Transverse colon (tissue), 4 donors: ENCODE data around the gene RSPH9. TPM values are rescaled to one million over a fixed set of nuclear protein-coding genes. Genes with fewer than 3 reads are reported as not detected.

Source experiments
- DNase-seq: peaks from one replicate; pipeline ENCODE4 v3.0.0-alpha.2; 2019
- H3K27ac ChIP-seq, 4 donors: fragments of 200-600 bp; sonication (generic); 2 replicates each; pipeline ENCODE4 v1.5.1; 2016 to 2018; ENCODE audit warnings: inconsistent platforms in 4 of 4
- H3K27me3 ChIP-seq: fragments of 200-600 bp; sonication (generic); 2 replicates; pipeline ENCODE4 v1.5.1; 2017; ENCODE audit warnings: inconsistent platforms
- H3K36me3 ChIP-seq, 4 donors: fragments of 200-600 bp; sonication (generic); 2 replicates each; pipeline ENCODE4 v1.5.1; 2017 to 2019; ENCODE audit warnings: inconsistent platforms in 4 of 4
- H3K4me1 ChIP-seq, 4 donors: fragments of 200-600 bp; sonication (generic); 2 replicates each; pipeline ENCODE4 v1.5.1; 2017 to 2020; ENCODE audit warnings: inconsistent platforms in 4 of 4
- H3K4me3 ChIP-seq, 4 donors: fragments of 200-600 bp; sonication (generic); 1 replicate in 1 of 4; 2 replicates in 3 of 4; pipeline versions ENCODE4 v1.5.1 to v1.6.1; 2017 to 2019; ENCODE audit warnings: inconsistent platforms in 4 of 4
- H3K9me3 ChIP-seq, 2 donors: fragments of 200-600 bp; sonication (generic); 2 replicates each; pipeline ENCODE4 v1.5.1; 2017 to 2019; ENCODE audit warnings: inconsistent platforms in 2 of 2
- EP300 ChIP-seq: sonication (generic); formaldehyde crosslinking; IDR thresholded peaks from one replicate; pipeline ENCODE4 v1.6.1; 2017; ENCODE audit warnings: antibody characterized with exemption, low read depth
- POLR2A ChIP-seq: fragments of 450-650 bp; IDR thresholded peaks from one replicate; pipeline ENCODE4 v1.6.1; 2016; ENCODE audit warnings: antibody characterized with exemption, mild to moderate bottlenecking, moderate library complexity
- POLR2AphosphoS5 ChIP-seq, 3 donors: sonication (generic); formaldehyde crosslinking; IDR thresholded peaks; one replicate each; pipeline ENCODE4 v1.6.1; 2016; ENCODE audit warnings: antibody characterized with exemption in 3 of 3
- WGBS, 2 donors: methylation state at CpG; one replicate each; pipeline ENCODE4 v1.1.5; 2018; ENCODE audit warnings: low coverage in 1 of 2; 5-methylcytosine and 5-hydroxymethylcytosine counted together
- in situ Hi-C, 4 donors: fragments of 200-750 bp; cut with MboI; loops; one replicate each; pipeline versions ENCODE4 v1.15.0 to v1.15.1; 2017; ENCODE audit warnings: low sequenced_read_pairs in 3 of 4, low pct_ligation_motif_present in 1 of 4, low pct_unique_long_range_greater_than_20kb in 1 of 4
- intact Hi-C: fragments of 100-400 bp; cut with DNase I; formaldehyde crosslinking; loops from one replicate; pipeline ENCODE4 v1.15.1; 2023; ENCODE audit warnings: low total_unique reads
- total RNA-seq, 4 donors: library from RNA; depleted of rRNA; stranded (reverse); fragments of >200 nt; gene quantifications; one replicate each; pipeline ENCODE4 v1.1.0, GENCODE V29; 2016
- TF ChIP-seq, protein P1 (sequence below), 5 experiments: fragments of 200-600 bp in 3 of 5; fragments of 450-650 bp in 2 of 5; sonication (generic) in 3 of 5; IDR thresholded peaks; 1 replicate in 2 of 5; 2 replicates in 3 of 5; pipeline ENCODE4 v1.5.1; 2016 to 2017; ENCODE audit warnings: antibody characterized with exemption in 5 of 5, inconsistent platforms in 3 of 5, mild to moderate bottlenecking in 2 of 5, moderate library complexity in 1 of 5

The RSPH9 gene
- total RNA-seq, 4 donors from 2014 or later: not detected

DNA sequence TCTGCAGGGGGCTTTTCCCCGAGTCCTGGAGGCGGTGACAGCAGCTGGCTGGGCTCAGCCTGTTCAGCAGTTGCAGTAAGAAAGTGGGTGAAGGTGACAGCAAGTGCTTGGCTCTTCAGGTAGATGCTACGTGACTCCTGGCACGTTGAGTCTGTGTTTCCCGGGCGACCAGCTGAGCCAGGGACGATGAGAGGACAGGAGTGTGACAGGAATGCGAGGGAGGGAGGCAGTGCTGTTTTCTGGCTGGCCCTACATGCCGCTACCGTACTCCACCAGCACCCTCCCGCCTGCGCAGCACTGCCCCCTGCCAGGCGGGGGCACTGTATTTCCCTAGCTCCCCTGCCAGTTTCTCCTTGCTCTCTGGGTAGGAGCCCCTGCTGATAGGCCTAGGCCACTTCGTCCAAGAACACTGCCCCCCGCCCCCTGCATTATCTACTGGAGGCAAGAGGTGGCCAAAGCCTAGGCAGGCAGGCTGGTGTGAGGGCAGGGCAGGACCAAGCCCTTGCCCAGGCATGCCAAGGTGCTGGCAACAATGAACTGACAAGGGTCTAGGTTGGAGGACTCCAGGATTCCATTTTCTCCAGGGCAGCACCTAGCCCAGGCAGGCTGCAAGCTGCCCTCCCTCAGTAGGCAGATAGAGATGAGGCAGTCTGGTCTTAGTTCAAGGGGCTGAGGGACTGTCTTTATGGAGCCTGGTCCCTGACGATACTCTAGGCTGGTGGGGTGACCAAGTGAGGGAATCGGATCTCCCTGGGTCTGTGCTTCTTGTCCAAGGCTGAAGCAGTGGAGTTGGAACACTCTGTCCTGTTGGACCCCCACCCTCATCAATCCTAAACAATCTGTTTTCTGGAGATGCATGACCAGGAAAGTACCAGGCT, 23.6 kb downstream of the RSPH9 start:
- intact Hi-C loops: loop anchor here (5.0 kb wide), 2 partner anchors 89 to 409 kb away; no protein-coding TSS in a partner anchor

DNA sequence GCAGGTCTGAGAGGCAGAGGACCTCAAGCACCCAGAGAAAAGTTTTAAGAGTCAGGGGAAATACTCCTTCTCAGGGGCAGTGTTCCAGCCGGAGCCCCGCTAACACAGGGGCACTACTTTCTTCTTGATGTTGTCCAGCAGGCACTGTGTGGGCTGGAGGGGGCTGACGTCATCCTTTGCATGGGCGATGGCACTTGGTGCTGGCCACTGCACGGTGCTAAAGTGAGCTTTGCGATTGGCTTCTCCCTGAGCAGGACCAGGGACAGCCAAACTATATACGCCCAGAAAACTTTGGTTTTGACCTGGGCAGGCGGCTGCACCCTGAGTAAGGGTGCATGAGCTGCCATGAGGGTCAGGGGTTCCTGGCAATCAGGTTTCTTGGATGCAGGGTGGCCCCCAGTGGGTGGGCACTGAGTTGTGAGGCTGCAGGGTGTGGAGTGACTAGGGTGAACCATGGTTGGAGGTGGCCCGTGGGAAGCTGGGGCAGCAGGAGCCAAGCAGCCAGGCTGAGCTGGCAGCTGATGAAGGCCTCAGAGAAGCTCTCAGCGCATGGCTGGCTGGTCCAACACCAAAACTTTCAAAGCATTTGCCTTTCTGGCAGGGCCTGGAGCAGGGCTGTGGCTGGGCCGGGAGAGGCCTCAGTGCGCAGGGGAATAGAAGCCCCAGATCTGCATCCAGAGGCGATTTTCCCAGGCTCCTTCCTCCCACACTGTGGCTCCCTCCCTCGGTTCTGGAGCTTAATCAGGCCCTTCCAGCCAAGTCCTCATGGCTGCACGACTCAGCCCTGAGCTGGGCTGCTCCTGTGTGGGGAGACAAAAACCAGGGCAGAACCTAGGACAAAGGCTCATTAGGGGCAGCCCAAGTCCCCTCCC, 24.4 kb downstream of the RSPH9 start:
- no peak for DNase-seq
- 61% methylated on average over 14 of the region's 15 CpGs; no CpG with 5 or more reads in 1 of the 2 donors for WGBS, 2 donors
- H3K4me3 ChIP-seq: no peak overlapping the region
- peaks cover 0 to 10% (median 6%) of the 10 kb centered on the region in 4 donors for H3K36me3 ChIP-seq
- peaks cover 12 to 56% (median 37%) of the 10 kb centered on the region in 4 donors for H3K4me1 ChIP-seq
- TF ChIP-seq POLR2A: no peak
- TF ChIP-seq, protein P1, sequence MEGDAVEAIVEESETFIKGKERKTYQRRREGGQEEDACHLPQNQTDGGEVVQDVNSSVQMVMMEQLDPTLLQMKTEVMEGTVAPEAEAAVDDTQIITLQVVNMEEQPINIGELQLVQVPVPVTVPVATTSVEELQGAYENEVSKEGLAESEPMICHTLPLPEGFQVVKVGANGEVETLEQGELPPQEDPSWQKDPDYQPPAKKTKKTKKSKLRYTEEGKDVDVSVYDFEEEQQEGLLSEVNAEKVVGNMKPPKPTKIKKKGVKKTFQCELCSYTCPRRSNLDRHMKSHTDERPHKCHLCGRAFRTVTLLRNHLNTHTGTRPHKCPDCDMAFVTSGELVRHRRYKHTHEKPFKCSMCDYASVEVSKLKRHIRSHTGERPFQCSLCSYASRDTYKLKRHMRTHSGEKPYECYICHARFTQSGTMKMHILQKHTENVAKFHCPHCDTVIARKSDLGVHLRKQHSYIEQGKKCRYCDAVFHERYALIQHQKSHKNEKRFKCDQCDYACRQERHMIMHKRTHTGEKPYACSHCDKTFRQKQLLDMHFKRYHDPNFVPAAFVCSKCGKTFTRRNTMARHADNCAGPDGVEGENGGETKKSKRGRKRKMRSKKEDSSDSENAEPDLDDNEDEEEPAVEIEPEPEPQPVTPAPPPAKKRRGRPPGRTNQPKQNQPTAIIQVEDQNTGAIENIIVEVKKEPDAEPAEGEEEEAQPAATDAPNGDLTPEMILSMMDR (IDR thresholded peaks at IDR 0.05): no peak
- no peak for TF ChIP-seq EP300
- no peak for TF ChIP-seq POLR2AphosphoS5 (IDR thresholded peaks at IDR 0.05)
- H3K27me3 ChIP-seq: no peaks in the 10 kb centered on the region
- peak overlapping the region; percentile 36 to 55 (median 40) for H3K27ac ChIP-seq
- H3K9me3 ChIP-seq: no peaks in the 10 kb centered on the region
- in situ Hi-C loops (loop anchor here (10.0 to 25.0 kb wide), 4 partner anchors 93 to 418 kb away; partner anchors contain the start of gene VEGFA (in 2 of the 4)), intact Hi-C loops (loop anchor here (5.0 kb wide), 2 partner anchors 88 to 408 kb away; no protein-coding TSS in a partner anchor)

More for the DNA sequence above, 23.6 kb downstream of the RSPH9 start:
- WGBS, 2 donors: 25% methylated on average over 17 of the region's 17 CpGs; no CpG with 5 or more reads in 1 of the 2 donors
- H3K4me1 ChIP-seq: peaks cover 12 to 53% (median 37%) of the 10 kb centered on the region in 4 donors
- in situ Hi-C loops: loop anchor here (10.0 to 25.0 kb wide), 4 partner anchors 94 to 419 kb away; partner anchors contain the start of gene VEGFA (in 2 of the 4)
- DNase-seq: peak; percentile 70
- peak overlapping the region in 3 of 4 donors; percentile 39 to 55 (median 40) for H3K27ac ChIP-seq
- TF ChIP-seq POLR2A (peak; percentile 43), EP300 (no peak), POLR2AphosphoS5 (IDR thresholded peaks at IDR 0.05) (peak in 1 of 3 donors; percentile 37)
- TF ChIP-seq, protein P1 (IDR thresholded peaks at IDR 0.05): peak; percentile 42 to 71 (median 53)
- H3K36me3 ChIP-seq: peaks cover 0 to 4% (median 2%) of the 10 kb centered on the region in 4 donors
- H3K9me3 ChIP-seq: no peaks in the 10 kb centered on the region
- H3K27me3 ChIP-seq: no peaks in the 10 kb centered on the region
- no peak overlapping the region for H3K4me3 ChIP-seq

DNA sequence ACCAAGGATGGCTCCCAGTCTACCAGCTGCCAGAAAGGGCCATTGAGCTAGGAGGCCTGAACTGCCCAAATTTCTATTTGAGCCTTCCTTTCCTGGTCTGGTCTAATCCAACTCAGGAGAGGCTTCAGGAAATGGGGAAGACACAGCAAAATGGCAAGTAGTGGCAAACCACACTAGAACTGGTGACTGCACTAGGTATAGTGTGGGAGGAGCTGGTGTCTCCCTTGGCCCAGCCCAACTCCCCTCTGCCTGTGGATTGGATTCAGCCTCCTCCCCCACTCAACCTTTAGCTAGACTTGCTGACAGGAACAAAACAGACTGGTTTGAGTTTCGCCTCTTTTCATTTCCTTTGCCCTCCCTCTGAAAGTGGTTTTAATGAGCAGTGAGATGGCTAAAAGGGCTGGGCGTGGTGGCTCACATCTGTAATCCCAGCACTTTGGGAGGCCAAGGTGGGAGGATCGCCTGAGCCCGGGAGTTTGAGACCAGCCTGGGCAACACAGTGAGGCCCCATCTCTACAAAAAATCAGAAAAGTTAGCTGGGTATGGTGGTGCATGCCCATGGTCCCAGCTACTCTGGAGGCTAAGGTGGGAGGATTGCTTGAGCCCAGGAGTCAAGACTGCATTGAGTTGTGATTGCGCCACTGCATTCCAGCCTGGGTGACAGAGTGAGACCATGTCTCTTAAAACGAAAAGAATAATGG, 25.2 kb downstream of the RSPH9 start:
- peaks cover 12 to 56% (median 37%) of the 10 kb centered on the region in 4 donors for H3K4me1 ChIP-seq
- no peak overlapping the region for H3K4me3 ChIP-seq
- H3K9me3 ChIP-seq: no peaks in the 10 kb centered on the region
- TF ChIP-seq EP300: no peak
- no peak for TF ChIP-seq POLR2A
- TF ChIP-seq, protein P1 (IDR thresholded peaks at IDR 0.05): no peak
- no peak for TF ChIP-seq POLR2AphosphoS5 (IDR thresholded peaks at IDR 0.05)
- in situ Hi-C loops (loop anchor here (10.0 to 25.0 kb wide), 4 partner anchors 92 to 417 kb away; partner anchors contain the start of gene VEGFA (in 2 of the 4)), intact Hi-C loops (loop anchor here (5.0 kb wide), 2 partner anchors 87 to 407 kb away; no protein-coding TSS in a partner anchor)
- no peaks in the 10 kb centered on the region for H3K27me3 ChIP-seq
- WGBS, 2 donors: 64 to 65% methylated on average over 2 to 6 of the region's 6 CpGs
- peaks cover 0 to 18% (median 12%) of the 10 kb centered on the region in 4 donors for H3K36me3 ChIP-seq
- H3K27ac ChIP-seq: peak overlapping the region; percentile 36 to 55 (median 40)
- no peak for DNase-seq
